ENCODE measurements around the gene FXYD3. TPM values are rescaled to one million over a fixed set of nuclear protein-coding genes. Genes with fewer than 3 reads are reported as not detected.
A peak's percentile ranks its signal among the peaks of the same experiment; 100 is the strongest.

FXYD3 gene
- total and polyA plus RNA-seq, 2 of the 13 experiments (the other 11 are each of a cell fraction or from before 2014, with no cell fraction given), result 4.9 TPM; not detected in 1

GRCh38 chr19:35138305-35138892, 22.8 kb downstream of the FXYD3 start, which contains the start of gene FXYD1 (continued):
- TF ChIP-seq ZNF513 (CRISPR knock-in tag; conservative IDR thresholded peaks at IDR 0.05) (no peak), KDM5B (CRISPR knock-in tag; IDR thresholded peaks at IDR 0.05; ENCODE audit: borderline replicate concordance) (peak; percentile 5; the same call in 1 of the 2 replicates), ZNF761 (CRISPR knock-in tag; conservative IDR thresholded peaks at IDR 0.05) (peak; percentile 61; the same call in 1 of the 2 replicates), ZNF136 (CRISPR knock-in tag; IDR thresholded peaks at IDR 0.05; ENCODE audit: low read depth) (peak; percentile 72; the same call in 1 of the 2 replicates), TARDBP (CRISPR knock-in tag; IDR thresholded peaks at IDR 0.05) (0 out of 2 replicates have a peak, but pooled peaks have one; percentile 6), SAFB2 (CRISPR knock-in tag; IDR thresholded peaks at IDR 0.05; ENCODE audit: borderline replicate concordance, low read depth) (no peak), ZNF646 (CRISPR knock-in tag; IDR thresholded peaks at IDR 0.05) (peak; percentile 95), CREB1 (IDR thresholded peaks at IDR 0.05) (no peak), CREB1 (CRISPR knock-in tag; IDR thresholded peaks at IDR 0.05) (no peak), ZNF782 (CRISPR knock-in tag; IDR thresholded peaks at IDR 0.05; ENCODE audit: borderline replicate concordance) (no peak), POLR2A (IDR thresholded peaks at IDR 0.05; ENCODE audit: insufficient read depth in 1 of 2, low read depth in 2 of 2, low read length in 2 of 2) (peak in 1 of 2 experiments; percentile 63; a peak in 2 of 4 replicates), ZNF691 (CRISPR knock-in tag; IDR thresholded peaks at IDR 0.05; ENCODE audit: borderline replicate concordance, low read depth) (peak; percentile 11; the same call in 1 of the 2 replicates), E2F2 (CRISPR knock-in tag; IDR thresholded peaks at IDR 0.05; ENCODE audit: borderline replicate concordance) (no peak), ZNF232 (CRISPR knock-in tag; IDR thresholded peaks at IDR 0.05; ENCODE audit: borderline replicate concordance) (peak; percentile 6; the same call in 1 of the 2 replicates), ZBTB38 (CRISPR knock-in tag; IDR thresholded peaks at IDR 0.05) (0 out of 2 replicates have a peak, but pooled peaks have one; percentile 12)
- TF ChIP-seq, protein P1, sequence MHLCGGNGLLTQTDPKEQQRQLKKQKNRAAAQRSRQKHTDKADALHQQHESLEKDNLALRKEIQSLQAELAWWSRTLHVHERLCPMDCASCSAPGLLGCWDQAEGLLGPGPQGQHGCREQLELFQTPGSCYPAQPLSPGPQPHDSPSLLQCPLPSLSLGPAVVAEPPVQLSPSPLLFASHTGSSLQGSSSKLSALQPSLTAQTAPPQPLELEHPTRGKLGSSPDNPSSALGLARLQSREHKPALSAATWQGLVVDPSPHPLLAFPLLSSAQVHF (CRISPR knock-in tag; IDR thresholded peaks at IDR 0.05), result no peak
- TF ChIP-seq, protein P2, sequence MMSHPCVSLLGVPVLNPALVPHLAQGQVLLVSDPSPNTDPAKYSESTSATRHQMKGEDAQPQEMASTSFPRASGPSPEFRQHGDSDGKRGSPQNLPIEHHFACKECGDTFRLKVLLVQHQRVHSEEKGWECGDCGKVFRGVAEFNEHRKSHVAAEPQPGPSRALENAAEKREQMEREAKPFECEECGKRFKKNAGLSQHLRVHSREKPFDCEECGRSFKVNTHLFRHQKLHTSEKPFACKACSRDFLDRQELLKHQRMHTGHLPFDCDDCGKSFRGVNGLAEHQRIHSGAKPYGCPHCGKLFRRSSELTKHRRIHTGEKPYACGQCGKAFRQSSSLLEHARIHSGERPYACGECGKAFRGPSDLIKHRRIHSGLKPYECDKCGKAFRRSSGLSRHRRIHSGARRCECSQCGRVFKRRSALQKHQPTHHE (CRISPR knock-in tag; IDR thresholded peaks at IDR 0.05; ENCODE audit: borderline replicate concordance), result no peak
